RWPE1 (cell line): ENCODE measurements around the gene SGSM1.

ENCODE experiments used
- CTCF ChIA-PET: fragments of 350-600 bp; sonication (Branson Sonifier 250); formaldehyde crosslinking; extraction: SDS; loops from one replicate; lab custom pipeline; 2021; lab: Yijun Ruan, JAX
- POLR2A ChIA-PET: fragments of 400-600 bp; formaldehyde crosslinking; extraction: SDS; loops from one replicate; lab custom pipeline; 2020; ENCODE audit warnings: antibody characterized with exemption; ENCODE audit not compliant: low non-redundant PET; lab: Yijun Ruan, JAX
- DNase-seq: peaks from one replicate; pipeline ENCODE4 v3.0.0; 2012; ENCODE audit warnings: low spot score
- H3K27ac ChIP-seq: fragments of 450-650 bp; 2 replicates; pipeline ENCODE4 v1.5.1; 2017
- TF ChIP-seq, protein P1 (sequence below): fragments of 450-650 bp; conservative IDR thresholded peaks from 2 replicates; pipeline ENCODE4 v1.5.1; 2017; ENCODE audit warnings: low read depth, mild to moderate bottlenecking

SGSM1 gene

DNA sequence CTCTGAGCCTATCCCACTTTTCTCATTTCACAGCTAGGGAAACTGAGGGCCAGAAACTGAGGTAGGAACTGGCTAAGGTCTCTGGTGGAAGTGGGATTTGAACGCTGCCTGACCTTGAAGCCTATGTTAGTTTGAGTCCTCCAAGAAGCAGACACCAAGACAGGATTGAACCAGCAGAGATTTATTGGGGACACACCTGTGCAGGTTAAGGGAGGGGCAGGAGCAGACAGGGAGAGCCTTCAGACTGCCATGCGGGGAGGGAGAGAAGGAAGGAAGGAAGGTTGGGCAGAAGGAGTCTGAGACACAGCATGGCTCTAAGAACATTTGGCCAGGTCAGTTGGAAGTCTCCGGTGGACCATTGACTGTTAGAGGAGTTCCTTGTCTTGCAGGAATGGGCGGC is 59.5 kb downstream of the SGSM1 start:
- POLR2A ChIA-PET: no interaction called here
- TF ChIP-seq, protein P1, sequence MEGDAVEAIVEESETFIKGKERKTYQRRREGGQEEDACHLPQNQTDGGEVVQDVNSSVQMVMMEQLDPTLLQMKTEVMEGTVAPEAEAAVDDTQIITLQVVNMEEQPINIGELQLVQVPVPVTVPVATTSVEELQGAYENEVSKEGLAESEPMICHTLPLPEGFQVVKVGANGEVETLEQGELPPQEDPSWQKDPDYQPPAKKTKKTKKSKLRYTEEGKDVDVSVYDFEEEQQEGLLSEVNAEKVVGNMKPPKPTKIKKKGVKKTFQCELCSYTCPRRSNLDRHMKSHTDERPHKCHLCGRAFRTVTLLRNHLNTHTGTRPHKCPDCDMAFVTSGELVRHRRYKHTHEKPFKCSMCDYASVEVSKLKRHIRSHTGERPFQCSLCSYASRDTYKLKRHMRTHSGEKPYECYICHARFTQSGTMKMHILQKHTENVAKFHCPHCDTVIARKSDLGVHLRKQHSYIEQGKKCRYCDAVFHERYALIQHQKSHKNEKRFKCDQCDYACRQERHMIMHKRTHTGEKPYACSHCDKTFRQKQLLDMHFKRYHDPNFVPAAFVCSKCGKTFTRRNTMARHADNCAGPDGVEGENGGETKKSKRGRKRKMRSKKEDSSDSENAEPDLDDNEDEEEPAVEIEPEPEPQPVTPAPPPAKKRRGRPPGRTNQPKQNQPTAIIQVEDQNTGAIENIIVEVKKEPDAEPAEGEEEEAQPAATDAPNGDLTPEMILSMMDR: no peak
- H3K27ac ChIP-seq: no peak overlapping the region
- no peak for DNase-seq
- CTCF ChIA-PET: interaction anchor here (0.6 kb wide), 1 partner anchor 75 kb away, joined by 8 read pairs; no protein-coding TSS in a partner anchor

DNA sequence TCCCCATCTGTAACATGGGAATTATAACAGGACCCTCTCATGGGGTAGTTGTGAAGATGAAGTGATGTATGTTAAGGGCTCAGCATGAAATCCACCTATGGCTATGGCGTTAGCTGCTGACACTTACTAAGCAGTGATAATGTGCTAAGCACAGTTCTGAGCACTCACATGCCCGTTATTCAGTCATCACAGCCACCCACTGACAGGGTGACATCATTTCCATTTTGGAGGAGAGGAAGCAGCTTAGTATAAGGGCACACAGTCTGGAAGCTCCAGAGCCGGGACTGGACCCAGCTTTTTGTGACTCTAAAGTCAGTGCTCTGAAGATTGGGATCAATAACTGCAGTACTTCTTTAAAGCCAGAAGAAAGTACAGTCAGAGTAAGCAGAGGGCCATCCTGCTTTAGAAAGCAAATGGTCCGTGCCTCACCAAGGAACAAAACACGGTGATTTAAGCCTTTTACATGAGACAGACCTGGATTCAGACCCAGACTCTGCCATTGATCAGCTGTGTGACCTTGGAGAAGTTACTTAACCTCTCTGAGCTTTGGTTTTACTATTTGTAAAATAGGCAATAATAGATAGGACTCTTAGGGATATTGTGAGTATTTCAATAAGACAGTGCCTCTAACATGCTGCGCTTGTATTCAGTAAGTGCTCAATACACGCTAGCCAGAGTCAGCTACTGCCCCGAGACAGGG is 61.5 kb downstream of the SGSM1 start:
- no peak overlapping the region for H3K27ac ChIP-seq
- ChIA-PET POLR2A (no interaction called here), CTCF (no interaction called here)
- TF ChIP-seq, protein P1: no peak
- no peak for DNase-seq

DNA sequence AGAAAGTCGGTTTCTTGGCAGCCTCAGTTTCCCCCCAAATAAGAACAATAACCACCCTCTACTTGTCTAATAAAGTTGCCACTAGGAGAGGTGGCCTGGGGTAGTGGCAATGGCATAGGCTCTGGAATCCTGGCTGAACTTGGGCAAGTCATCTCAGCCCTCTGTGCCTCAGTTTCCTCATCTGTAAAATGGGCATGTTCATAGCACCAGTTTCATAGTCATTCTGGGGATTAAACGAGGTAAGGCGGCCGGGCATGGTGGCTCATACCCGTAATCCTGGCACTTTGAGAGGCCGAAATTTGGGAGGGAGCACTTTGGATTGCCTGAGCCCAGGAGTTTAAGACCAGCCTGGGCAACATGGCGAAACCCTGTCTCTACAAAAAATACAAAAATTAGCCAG is 63.0 kb downstream of the SGSM1 start:
- no peak overlapping the region for H3K27ac ChIP-seq
- TF ChIP-seq, protein P1: no peak
- no peak for DNase-seq
- CTCF ChIA-PET: interaction anchor here (0.8 kb wide), 1 partner anchor 578 kb away, joined by 3 read pairs; no protein-coding TSS in a partner anchor
- POLR2A ChIA-PET: no interaction called here

DNA sequence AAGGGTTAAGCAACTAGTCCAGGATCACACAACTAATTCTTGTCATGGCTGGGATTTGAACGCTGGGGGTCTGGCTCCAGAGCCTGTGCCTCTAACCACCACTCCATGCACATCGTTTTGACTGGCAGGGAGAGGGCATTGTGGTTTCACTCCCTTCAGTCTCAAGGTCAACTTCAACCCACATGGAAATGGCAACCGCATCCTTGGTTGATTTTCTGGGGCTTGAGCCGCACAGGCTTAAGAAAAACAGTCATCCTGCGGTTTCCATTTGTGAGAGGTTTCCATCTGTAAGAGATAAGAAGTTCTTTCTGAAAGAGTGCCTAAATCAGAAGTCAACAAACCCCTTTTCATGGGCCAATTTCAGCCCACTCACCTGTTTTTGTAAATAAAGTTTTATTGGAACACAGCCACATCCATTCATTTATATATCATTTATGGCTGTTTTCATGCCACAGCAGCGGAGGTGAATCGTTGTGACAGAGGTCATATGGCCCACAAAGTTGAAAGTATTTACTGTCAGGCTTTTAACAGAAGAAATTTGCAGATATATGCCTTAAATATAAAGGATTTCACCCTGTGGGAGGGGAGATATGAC is 65.7 kb downstream of the SGSM1 start:
- POLR2A ChIA-PET: no interaction called here
- no peak overlapping the region for H3K27ac ChIP-seq
- TF ChIP-seq, protein P1: no peak
- DNase-seq: no peak
- CTCF ChIA-PET: no interaction called here

DNA sequence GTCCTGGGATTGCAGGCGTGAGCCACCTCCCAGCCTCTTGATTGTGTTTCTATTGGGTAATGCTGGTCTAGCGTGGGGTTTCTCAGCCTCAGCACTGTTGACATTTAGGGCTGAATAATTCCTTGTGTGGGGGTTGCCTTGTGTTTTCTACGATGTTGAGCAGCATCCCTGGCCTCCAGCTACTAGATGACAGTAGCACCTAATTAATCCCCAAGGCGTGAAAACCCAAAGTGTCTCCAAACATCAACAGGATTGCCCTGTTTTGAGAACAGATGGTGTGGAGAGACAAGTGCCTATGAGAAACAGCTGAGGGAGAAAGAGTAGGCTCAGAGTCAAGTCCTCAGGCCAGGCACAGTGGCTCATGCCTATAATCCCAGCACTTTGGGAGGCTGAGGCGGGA is 67.2 kb downstream of the SGSM1 start:
- POLR2A ChIA-PET: no interaction called here
- TF ChIP-seq, protein P1: no peak
- CTCF ChIA-PET: no interaction called here
- H3K27ac ChIP-seq: no peak overlapping the region
- no peak for DNase-seq

DNA sequence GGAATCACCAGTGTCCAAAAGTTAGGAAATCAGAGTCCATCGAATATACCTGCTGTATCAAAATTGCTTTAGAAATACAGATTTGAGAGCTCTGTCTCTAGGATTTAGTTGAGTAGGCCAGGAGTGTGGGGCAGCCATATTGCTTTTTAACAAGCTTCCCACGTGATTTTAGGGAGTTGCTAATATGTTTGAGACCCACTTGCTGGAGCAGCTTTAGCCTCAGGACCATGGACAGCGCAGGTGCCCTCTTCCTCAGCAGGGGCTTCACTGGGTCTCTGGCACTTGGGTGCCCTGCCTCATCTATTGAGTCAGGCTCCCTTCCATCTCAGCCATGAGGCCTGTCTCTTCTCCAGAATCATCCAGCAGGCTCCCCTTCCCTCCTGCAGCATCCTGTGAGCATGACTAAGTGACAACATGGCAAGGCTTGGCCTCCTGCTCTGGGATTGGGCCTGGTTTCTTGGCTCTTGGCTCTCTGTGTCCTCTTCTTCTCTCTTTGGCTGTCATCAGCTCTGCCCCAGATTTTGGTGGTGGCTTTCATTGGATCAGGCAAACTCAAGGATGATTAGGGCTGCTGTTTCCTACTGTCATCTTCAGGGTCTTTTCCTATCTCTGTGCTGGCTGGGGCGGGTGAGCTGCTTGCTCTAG is 70.0 kb downstream of the SGSM1 start:
- no peak overlapping the region for H3K27ac ChIP-seq
- peak; percentile 16 for DNase-seq
- POLR2A ChIA-PET: no interaction called here

More for the DNA sequence above, 70.0 kb downstream of the SGSM1 start:
- CTCF ChIA-PET: no interaction called here
- TF ChIP-seq, protein P1: no peak
